HG03139 (cell line): ENCODE measurements around the gene DYNLT5.
A peak's percentile ranks its signal among the peaks of the same experiment; 100 is the strongest.
"Not testable (repeated sequence)": the region's sequence is repeated elsewhere in the genome, so short reads cannot be mapped to it uniquely, and the experiment has no call there.

Experiments used
- ATAC-seq: cut with Tn5 transposase; IDR thresholded peaks from one replicate; pipeline ENCODE4 v1.9.1; 2021; ENCODE audit not compliant: unreplicated experiment

Gene DYNLT5, protein sequence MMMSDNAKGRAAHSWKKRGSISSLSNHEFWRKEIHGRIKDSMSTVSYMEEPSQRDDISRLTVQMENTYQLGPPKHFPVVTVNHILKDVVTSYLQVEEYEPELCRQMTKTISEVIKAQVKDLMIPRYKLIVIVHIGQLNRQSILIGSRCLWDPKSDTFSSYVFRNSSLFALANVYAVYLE

DNA sequence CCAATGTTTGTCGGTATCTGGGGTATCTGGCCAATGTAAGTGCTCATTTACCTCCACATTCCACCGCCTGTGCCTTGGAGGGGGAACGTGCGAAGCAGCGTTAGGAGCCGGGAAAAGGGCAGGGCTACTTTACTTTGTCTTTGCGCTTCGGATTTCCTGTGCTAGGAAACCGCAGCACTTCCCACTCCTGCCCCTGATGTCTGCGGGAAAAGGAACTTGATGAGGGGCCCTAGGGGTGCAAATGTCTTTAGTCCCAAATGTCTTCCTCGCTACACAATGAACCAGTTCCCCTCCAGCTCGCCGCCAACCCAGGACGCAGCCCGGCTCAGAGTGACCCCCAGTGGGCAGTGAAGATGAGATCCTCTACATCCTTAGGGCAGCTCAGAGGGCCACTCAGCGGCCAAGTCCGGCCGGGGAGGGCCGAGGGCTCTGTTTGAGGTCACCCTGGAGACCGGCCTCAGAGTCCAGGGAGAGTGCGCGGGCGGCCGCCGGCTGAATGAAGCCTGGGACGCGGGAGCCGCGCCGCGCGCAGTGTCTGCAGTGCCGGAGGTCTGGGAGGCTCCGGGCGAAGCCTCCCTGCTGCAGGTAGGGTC, at the start of gene DYNLT5:
DYNLT5 (plus strand) TSS at position 460 of the 593 bp plus-strand sequence. CDS start 2,200 bp downstream, outside the sequence.
- ATAC-seq: no peak

DNA sequence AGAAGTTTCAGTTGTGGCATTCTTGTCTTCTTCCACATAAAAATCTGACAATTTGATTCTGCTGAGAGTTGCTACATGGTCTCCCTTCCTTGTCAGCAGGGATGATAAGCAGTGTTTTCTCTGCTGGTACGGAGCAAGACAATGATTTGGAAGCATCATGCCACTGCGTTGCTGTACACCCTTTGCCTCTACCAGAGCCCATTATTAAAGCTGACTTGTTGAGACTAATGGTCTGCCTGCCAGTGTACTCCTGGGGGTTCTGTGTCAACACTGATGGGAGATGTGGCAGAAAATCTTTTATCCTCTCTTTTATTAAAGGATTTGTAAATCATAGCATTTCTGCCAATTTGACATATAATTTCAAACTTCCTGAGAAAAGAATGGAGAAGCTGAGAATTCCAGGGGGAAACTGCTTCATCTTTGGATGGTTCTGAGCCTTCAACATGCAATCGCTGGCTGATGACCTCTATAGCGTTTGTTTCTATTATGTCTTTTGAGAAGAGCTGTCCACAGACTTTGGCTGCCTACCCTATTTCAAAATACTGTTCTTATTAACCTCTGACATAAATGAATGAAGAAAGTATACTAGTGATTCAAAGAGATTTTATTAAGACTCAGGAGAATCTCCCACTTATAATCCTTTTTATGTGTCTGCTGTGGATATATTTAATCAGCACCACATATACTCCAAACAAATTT, 47.9 kb upstream of the DYNLT5 start:
- no peak for ATAC-seq

DNA sequence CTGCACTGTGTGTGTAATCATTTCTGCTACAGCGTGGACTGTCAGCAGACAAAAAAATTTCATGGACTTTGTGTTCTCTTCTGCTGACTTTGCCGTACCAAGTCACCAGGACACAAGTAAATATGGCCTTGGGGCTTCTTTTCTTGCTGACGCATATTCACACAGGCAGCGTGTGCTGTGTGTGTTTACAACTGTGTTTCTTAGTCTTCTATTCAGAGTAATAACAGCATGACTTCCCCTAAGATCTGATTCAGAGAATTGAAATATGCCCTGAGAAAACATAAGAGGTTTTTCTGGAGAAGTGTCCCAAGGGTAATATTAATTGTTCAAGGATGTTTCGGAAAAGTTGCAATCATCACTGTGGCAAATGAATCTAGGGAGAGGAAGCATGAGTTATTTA, 47.1 kb upstream of the DYNLT5 start:
- no peak for ATAC-seq

DNA sequence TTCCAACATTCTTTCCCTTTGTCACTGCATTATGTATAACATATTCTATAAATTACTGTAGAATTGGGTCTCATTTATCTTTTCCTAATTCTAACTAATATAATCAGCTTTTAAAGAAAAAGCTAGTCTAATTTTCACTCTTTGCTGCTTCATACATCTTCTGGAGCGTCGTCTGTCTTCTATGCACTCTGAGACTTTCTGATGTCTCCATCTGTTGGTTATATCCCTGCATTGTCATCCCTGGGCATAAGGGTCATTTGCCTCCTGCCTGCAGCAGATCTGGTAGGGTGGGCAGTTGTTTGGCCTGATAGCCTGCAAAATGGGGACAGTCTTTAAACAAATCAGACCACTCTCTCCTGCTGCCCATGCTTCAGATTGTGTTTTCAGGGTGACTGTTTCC, 40.8 kb upstream of the DYNLT5 start:
- ATAC-seq: no peak

DNA sequence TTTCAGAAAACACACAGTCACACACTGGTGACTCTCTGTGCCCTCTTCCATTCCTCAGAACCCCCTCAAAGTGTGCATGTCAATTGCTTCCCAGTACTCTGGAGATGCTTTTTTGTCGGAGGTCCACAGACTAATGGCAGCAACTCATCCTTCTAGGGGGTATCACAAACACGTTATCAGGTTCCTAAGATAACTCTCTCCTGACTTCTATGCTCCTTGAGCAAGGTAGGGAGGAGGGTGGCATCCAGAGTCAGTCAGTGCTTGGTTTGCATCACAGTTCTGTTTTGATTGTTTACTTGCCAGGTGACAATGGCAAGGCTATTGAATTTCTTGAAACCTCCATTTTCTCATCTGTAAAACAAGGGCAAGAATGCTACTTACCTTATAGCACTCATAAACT, 39.4 kb upstream of the DYNLT5 start:
- no peak for ATAC-seq

DNA sequence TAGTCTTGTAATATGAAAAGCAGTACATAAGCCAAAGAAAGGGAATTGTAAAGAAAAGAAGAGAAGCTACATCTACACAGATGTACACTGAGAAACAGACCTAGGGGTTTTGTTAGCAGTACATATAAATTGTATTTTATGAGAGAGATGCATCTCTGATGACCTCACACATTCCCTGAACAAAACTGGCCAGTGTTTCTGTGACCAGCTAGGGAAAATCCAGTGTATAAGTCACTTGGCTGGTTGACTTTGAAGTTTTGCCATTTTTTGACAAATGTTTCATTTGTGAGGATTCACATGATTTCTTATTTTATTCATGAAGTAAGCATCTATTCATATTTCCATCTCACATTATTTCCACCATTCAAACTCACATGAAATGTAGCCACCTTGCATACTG, 28.3 kb upstream of the DYNLT5 start:
- ATAC-seq: no peak

DNA sequence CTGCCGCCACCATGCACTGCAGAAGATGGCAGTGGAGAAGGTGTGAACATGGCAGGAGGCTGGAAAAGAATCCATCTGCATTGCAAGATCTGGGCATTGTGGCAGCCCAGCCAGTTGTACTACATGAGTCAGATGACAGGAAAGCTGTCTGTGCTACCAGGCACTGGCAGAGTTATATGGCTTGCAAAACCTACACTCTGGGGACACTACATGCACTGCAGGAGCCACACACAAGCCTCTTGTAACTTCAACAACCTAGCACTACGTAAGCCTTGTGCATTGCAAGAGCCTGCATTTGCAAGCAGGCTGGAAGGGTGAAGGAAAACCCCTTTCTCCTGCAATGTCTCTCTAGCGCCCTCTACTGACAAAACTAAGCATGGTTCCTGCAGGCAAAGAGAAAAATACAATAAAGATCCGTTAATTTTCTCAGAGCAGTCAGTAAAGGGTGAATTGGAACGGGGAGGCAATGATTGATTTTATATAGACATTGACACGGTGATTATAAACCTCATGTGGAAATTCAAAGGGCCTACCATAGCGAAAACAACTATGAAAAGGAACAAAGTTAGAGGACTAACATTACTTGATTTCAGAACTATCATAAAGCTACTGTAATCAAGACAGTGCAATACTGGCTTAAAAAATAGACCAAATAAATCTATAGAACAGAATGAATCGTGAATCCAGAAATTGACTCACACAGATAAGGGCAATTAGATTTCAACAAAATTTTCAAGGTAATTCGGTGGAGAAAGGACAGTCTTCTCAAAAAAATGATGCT, 26.2 kb upstream of the DYNLT5 start:
- ATAC-seq: peak; percentile 81

DNA sequence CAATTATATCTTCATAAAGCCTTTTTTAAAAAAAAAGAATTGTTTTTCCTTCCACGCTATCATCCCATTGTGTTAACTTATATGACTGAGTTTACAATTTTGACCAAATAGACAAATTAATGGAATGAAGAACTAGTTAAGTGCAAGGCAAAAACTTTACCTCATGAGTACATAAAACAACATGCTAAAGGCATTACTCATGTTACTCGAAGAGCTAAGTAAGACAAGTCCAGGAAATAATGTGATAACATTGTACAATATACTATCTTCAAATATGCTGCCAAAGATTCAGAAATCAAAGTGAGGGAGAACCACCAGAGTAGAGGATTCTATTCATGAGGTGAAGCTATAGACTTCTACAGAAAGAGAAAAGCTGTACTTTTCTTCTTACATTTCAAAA, 24.2 kb upstream of the DYNLT5 start:
- no peak for ATAC-seq

DNA sequence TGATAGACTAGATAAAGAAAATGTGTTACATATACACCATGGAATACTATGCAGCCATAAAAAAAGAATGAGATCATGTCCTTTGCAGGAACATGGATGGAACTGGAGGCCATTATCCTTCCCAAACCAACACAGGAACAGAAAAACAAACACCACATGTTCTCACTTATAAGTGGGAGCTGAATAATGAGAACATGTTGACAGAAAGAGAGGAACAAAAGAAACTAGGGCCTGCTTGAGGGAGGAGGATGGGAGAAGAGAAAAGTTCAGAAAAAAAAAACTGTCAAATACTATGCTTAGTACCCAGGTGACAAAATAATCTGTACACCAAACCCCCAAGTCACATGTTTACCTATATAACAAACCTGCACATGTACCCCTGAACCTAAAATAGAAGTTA, 23.5 kb upstream of the DYNLT5 start:
- ATAC-seq: not testable (repeated sequence)

DNA sequence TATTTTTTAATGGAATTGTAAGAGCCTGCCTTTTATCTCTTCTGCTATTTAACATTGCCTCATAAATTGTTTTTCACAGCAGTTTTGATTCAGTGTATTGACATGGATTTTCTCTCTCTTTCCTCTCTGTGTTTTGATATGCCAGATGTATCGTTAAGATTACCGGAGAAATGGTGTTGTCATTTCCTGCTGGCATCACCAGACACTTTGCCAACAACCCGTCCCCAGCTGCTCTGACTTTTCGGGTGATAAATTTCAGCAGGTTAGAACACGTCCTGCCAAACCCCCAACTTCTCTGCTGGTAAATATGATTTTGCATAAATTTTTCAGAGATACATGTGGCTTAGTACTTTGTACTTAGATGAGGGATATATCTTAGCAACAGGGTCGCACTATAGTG, 23.1 kb upstream of the DYNLT5 start:
- ATAC-seq: no peak

DNA sequence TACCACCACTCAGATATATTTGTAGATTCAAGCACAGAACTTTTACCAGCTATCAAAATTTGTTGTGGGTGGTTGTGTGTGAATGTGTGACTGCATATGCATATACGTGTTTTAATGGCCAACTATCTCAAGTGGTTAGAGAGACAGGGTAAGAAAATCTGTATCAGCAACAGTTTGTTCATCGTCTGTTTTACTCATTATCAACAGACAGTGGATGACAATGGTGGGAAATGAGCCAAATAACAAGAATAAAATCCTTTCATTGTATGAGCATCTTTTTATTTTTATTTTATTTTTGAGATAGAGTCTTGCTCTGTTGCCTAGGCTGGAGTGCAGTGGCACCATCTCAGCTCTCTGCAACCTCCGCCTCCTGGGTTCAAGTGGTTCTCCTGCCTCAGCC, 22.7 kb upstream of the DYNLT5 start:
- ATAC-seq: no peak

DNA sequence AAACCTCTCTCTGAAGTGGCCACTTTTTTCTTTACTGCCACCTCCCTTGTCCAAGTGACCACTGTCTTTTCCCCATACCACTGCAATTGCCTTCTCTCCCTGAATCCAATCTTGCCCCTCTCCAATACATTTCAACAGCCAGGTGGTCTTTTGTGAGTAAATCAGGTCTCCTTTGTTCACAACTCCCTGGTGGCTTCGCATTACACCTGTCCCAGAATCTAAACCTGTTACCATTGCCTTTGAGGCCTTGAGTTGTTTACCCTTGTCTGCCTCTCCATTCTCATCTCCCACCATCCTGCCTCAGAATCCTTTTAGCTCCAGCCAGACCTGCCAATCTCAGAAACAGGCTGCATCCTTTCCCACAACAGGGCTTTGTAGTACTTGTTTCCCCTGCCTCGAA, 21.8 kb upstream of the DYNLT5 start:
- ATAC-seq: no peak

DNA sequence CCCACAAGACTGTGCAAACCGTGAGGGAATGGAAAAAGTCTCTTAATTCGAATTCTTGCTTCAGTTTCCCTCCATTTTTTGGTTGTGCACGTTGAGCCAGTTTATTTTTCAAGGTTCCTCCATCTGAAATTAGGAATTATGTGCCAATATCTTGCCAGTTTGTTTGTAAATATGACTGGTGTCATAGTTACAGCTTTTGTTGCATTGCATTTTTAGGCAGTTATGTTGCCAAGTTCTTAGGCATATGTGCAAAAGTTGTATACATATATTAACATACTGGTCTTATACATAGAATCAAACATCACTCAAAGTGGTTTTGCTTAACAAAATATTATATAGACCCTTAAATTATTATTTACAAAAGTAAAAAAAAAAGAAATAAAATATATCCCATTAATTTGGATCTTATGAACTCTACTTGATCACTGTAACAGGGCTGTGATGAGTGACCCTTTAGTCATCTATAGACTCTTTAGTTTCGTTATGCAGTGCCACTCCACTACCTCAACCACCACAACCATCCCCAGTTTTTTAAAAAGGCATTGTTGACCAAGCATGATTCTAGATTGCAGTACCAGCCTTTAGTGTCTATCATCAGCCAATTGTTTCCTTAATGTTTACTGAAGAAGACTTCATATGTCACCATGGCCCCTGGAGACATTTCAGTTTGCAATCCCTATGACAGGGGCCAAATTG, 20.9 kb upstream of the DYNLT5 start:
- no peak for ATAC-seq

DNA sequence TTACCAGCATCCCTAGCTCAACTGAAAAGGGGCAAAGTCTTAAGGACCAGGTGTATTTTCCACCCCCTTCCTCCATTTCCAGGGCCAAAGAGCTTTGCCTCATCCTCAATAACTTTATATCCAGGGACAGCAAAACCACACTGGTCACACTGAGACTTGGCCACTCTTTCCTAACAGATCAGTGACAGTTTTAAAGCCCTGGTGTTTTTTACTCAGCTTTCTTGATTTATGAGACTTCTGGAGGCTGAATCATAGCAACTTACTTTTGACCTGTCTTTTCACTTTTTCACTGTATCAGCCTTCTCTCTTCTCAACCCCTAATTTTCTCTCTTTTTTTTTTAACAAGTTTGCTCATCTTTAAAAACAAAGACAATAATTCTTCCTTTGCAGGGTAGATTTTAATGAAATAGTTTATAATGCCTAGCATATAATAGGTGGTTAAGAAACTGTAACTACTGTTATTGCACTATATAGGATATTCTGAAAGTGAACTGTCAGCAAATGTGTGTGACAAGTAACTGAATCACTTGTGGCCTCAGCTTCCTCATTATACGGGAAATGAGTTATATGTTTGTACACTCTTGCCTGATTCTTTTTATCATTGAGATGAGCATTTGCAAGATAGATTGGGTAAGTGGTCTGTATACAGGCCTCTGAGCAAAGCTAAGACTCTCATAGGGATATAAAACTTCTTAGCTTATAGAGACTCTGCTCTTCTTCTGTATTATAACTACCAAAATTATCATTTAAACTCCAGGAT, 19.7 kb upstream of the DYNLT5 start:
- peak; percentile 72 for ATAC-seq

DNA sequence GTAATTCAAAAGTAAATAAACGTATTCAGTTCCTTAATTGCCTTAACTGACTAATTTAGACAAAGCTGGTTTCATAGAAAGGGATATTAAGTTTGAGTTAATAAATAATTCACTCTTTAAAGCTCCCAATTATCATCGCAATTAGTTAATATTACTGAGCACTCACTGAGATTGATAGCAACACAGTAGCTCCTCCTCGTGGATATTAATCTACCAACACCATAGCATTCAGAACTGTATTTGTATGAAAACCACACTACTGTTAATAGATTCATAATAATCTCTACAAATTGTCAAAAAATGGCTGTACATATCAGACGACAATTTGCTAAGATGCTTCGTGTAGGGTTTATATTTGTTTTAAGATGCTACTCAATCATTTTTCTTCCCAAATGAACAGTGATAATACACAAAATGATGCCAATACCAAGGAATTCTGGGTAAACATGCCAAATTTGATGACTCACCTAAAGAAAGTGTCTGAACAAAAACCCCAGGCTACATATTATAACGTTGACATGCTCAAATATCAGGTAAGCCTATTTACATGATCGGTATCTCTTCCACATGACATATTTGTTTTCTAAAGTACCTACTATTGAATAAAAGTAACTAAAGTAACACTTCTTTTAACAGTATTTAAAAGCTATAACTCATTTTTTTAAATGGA, 18.8 kb upstream of the DYNLT5 start:
- ATAC-seq: no peak

DNA sequence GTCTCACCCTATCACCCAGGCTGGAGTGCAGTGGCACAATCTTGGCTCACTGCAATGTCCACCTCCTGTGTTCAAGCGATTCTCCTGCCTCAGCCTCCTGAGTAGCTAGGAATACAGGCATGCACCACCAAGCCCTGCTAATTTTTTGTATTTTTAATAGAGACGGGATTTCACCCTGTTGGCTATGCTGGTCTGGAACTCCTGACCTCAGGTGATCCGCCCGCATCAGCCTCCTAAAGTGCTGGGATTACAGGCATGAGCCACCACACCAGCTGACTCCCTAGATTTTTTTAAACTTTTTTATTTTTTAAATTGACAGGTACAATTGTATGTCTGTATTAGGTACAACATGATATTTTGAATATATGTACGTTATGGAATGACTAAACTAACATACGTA, 17.7 kb upstream of the DYNLT5 start:
- not testable (repeated sequence) for ATAC-seq

DNA sequence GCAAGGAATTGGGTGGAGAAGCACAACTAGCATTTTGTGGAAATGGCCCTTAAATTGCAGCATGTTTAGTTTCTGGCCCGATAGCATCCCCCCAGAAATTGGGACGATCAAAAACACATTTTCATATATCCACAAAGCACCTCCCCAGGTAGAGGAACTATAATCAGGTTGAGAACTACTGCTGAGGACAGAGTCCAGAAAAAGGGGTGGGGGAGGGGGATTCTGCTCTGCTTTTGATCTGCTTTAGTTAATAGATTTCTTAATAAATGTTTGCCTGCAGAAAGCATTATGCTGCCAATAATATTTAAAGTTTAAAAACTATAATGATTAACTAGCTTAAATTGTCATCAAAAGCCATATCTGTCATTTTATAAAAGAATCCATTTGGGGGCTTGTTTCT, 14.4 kb upstream of the DYNLT5 start:
- no peak for ATAC-seq

DNA sequence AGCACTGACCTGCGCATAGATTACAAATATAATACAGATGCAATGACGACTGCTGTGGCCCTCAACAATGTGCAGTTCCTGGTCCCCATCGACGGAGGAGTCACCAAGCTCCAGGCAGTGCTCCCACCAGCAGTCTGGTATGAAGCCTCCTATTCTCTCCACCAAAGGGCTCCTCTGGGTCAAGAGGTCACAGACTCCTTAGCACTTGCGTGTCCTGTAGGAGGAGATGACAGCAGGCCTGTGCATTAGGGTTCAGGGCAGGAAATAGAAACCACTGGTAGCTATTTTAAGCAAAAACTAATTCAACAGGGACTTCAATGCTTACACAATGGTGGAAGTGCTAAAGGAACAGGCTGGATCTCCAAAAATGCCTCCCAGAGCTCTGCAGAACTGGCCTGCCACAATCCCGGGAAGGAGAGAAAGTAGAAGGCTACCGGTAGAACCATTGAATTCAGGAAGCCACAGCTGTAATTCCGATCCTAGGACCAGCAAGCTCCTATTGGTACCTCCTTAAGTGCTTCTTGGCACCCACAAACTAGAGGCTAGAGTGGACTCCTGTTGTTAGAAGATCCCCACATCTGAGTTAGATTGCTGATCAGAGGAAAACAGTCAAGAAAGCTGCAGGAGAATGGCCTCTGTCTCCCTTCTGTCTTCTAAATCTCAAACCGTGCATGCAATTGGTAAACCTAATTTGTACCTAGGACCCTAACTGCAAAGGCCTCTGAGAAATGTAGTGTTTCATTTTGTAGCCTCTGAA, 12.7 kb upstream of the DYNLT5 start:
- peak; percentile 87 for ATAC-seq

DNA sequence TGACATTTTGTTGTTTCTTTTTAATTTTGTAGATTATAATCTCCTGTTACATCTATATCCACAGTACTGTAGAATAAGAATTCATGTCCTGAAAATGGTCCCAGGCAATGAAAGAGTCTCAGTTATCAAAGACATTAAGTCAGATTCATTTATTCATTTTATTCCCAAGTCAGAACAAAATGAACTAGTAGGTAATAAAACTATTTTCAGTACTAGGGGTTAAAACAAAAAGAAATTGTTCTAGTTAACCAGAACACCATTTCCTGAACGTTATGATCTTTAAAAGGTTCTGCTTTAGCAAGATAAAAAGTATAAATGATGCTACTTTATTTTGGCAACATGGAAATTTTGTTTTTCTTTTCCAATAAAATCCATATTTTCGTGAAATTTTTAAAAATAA, 6.8 kb upstream of the DYNLT5 start:
- no peak for ATAC-seq
